Uterus (tissue), 4 donors: ENCODE data around the gene GPRIN2. TPM values are rescaled to one million over a fixed set of nuclear protein-coding genes. Genes with fewer than 3 reads are reported as not detected.
A peak's percentile ranks its signal among the peaks of the same experiment; 100 is the strongest.
"Not testable (repeated sequence)": the region's sequence is repeated elsewhere in the genome, so short reads cannot be mapped to it uniquely, and the experiment has no call there.

Experiments
- DNase-seq, 2 donors: peaks; one replicate each; pipeline ENCODE4 v3.0.0-alpha.2; 2019 to 2020
- H3K27ac ChIP-seq, 2 donors: fragments of 200-600 bp; sonication (generic); 1 replicate in 1 of 2; 2 replicates in 1 of 2; pipeline ENCODE4 v1.5.1; 2016 to 2018
- H3K27me3 ChIP-seq, 2 donors: fragments of 200-600 bp; sonication (generic); one replicate each; pipeline ENCODE4 v1.5.1; 2018 to 2019; ENCODE audit warnings: control low read depth in 1 of 2
- H3K36me3 ChIP-seq, 2 donors: fragments of 200-600 bp; sonication (generic); one replicate each; pipeline ENCODE4 v1.5.1; 2019; ENCODE audit warnings: control low read depth in 1 of 2
- H3K4me1 ChIP-seq, 2 donors: fragments of 200-600 bp; sonication (generic); one replicate each; pipeline ENCODE4 v1.5.1; 2018 to 2019; ENCODE audit warnings: control low read depth in 1 of 2
- H3K4me3 ChIP-seq, 2 donors: fragments of 200-600 bp; sonication (generic); 1 replicate in 1 of 2; 2 replicates in 1 of 2; pipeline ENCODE4 v1.5.1; 2018 to 2019; ENCODE audit warnings: mild to moderate bottlenecking in 1 of 2
- H3K9me3 ChIP-seq, 2 donors: fragments of 200-600 bp; sonication (generic); one replicate each; pipeline ENCODE4 v1.5.1; 2019; ENCODE audit warnings: control low read depth in 1 of 2
- CTCF ChIP-seq, 4 experiments: fragments of 200-600 bp in 2 of 4; fragments of 450-650 bp in 2 of 4; sonication (generic) in 2 of 4; IDR thresholded peaks; one replicate each; pipeline ENCODE4 v1.5.1; 2016 to 2019; ENCODE audit warnings: antibody characterized with exemption in 4 of 4, mild to moderate bottlenecking in 2 of 4, moderate library complexity in 1 of 4
- POLR2A ChIP-seq, 2 donors: fragments of 450-650 bp; IDR thresholded peaks; one replicate each; pipeline ENCODE4 v1.6.1; 2016; ENCODE audit warnings: antibody characterized with exemption in 2 of 2, mild to moderate bottlenecking in 1 of 2, moderate library complexity in 1 of 2
- intact Hi-C: fragments of 100-400 bp; cut with DNase I; formaldehyde crosslinking; loops from one replicate; pipeline ENCODE4 v1.15.1; 2023; ENCODE audit warnings: low total_unique reads
- total RNA-seq, 4 donors: library from RNA; depleted of rRNA in 3 of 4; stranded (reverse); fragments of >200 nt in 3 of 4; gene quantifications; one replicate each; pipeline versions ENCODE4 v1.1.0 to v1.2.4, GENCODE V29; 2014 to 2023
- donor health status: DM: yes; HTN: yes; CAD: no.

GPRIN2 gene
- total RNA-seq, 4 donors from 2014 or later = 3.5 TPM; not detected in 3

- TF ChIP-seq POLR2A (IDR thresholded peaks at IDR 0.05) (no peak), CTCF (IDR thresholded peaks at IDR 0.05) (no peak)
- Histone ChIP-seq H3K4me1 (no peaks in the 10 kb centered on the region), H3K9me3 (no peaks in the 10 kb centered on the region), H3K27me3 (no peaks in the 10 kb centered on the region), H3K27ac (no peak overlapping the region), H3K4me3 (no peak overlapping the region), H3K36me3 (no peaks in the 10 kb centered on the region)
- intact Hi-C loops = no loop called here
- DNase-seq = peak in 1 of 2 donors; percentile 9
Observed at GRCh38 chr10:46514431-46514861, 42.0 kb downstream of the GPRIN2 start.

DNA sequence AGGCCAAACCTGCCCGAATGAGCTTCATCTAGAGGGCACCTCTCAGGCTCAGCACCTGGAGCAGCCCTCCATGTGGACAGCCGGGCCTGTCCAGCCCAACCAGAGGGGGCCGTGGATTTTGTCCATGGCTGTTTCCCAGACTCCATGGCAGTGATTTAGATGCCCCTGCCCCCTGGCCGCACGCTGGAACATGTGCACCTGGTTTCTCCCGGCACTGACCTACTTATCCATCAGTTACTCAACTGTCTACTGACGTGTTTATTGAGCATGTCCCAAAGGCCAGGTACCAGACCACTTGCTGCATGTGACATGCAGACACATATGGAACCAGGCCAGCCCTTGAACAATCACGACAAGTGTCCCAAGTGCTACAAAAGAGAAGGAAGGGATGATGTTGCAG is 43.1 kb downstream of the GPRIN2 start:
- H3K27ac ChIP-seq, H3K4me1 ChIP-seq, H3K36me3 ChIP-seq, DNase-seq, intact Hi-C loops, H3K4me3 ChIP-seq, H3K27me3 ChIP-seq, H3K9me3 ChIP-seq: not testable (repeated sequence)

DNA sequence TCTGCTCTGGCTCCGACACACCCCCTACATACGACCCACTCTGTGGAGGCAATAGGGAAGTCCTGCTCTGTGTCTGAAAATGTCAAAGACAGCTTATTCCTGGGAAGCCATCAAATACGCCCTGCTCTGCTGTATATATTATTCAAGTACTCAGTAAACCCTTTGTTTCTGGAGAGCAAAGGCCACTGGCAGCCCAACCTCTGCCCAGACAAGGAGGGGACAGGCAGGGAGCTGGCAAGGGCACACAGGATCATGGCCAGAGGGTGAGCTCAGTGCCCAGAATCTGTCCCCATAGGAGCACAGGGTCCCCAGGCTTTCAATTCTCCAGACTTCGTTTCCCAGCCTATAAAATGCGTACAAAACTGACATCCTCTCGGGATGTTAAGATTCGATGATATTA is 43.7 kb downstream of the GPRIN2 start:
- H3K9me3 ChIP-seq, intact Hi-C loops, DNase-seq, H3K27ac ChIP-seq, H3K4me1 ChIP-seq, H3K27me3 ChIP-seq, H3K36me3 ChIP-seq, H3K4me3 ChIP-seq: not testable (repeated sequence)

DNA sequence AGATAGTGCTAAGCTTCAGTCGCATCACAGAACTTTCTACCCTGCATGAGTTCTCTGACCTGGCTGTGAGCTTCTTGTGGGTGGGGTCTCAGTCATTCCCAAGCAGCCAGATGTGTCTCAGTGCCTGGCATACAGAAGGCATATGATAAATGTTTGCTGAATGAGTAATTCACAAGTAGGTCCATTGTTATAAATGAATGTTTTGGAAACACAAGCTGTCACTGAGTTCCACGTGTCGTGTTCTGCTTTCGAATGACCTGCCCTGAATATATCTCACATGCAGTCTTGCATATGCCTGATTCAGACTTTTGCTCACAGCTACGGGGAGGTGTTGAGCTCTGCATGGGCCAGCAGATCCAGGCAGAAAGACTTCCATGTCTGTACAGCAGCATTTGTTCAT is 44.5 kb downstream of the GPRIN2 start:
- H3K9me3 ChIP-seq, H3K36me3 ChIP-seq, H3K27ac ChIP-seq, intact Hi-C loops, H3K27me3 ChIP-seq, H3K4me1 ChIP-seq, H3K4me3 ChIP-seq, DNase-seq: not testable (repeated sequence)

Other genes starting within 250 kb of the GPRIN2 start
- gene ANXA8L1, start 180.9 kb downstream of the GPRIN2 start, total RNA-seq = under 1 TPM in 2 of 4 donors, not detected in 2; 0.52 to 0.90 TPM
- gene NPY4R, start 90.7 kb downstream of the GPRIN2 start, total RNA-seq = not detected
- 10 to 100 TPM in 2 of 4 donors, 1 to 10 TPM in 2; 3.0 to 22.8 (median 14.0) TPM for gene SYT15, start 22.5 kb upstream of the GPRIN2 start, total RNA-seq